ENCODE measurements around the gene DHRSX. TPM values are rescaled to one million over a fixed set of nuclear protein-coding genes. Genes with fewer than 3 reads are reported as not detected.
"Not testable (repeated sequence)": the region's sequence is repeated elsewhere in the genome, so short reads cannot be mapped to it uniquely, and the experiment has no call there.

DHRSX gene
- total and polyA plus RNA-seq, 2 experiments from 2014 or later, result 15.2 to 30.2 TPM

DNA sequence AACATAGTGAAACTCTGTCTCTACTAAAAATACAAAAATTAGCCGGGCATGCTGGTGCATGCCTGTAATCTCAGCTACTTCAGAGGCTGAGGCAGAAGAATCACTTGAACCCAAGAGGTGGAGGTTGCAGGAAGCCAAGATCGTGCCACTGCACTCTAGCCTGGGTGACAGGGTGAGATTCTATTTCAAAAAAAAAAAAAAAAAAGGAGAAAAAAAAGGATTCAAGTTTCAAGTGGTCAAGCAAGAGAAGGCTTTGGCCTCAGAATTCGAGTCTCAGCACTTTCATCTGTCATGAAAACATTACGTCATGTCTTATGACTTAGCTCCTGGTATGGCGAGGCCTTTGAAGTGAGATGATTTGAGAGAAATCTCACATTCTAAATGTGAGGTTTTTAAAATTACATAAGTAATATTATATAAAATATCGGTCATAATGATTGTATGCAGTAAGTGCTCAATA, 21.2 kb upstream of the DHRSX start:
- in situ Hi-C loops (cut with MboI), result no loop called here
- Histone ChIP-seq H3K36me3 (ENCODE audit: low read depth) (no peaks in the 10 kb centered on the region), H3K9me2 (ENCODE audit: insufficient read depth) (no peaks in the 10 kb centered on the region), H3K4me2 (ENCODE audit: unreplicated experiment) (no peak overlapping the region), H2AFZ (no peak overlapping the region), H4K20me1 (ENCODE audit: insufficient read depth) (no peaks in the 10 kb centered on the region), H3K4me3 (no peak overlapping the region), H3K27ac (no peak overlapping the region), H3K79me2 (ENCODE audit: insufficient read depth) (no peaks in the 10 kb centered on the region), H3K4me1 (ENCODE audit: insufficient read depth) (no peaks in the 10 kb centered on the region), H3K9me3 (ENCODE audit: low read depth) (no peaks in the 10 kb centered on the region), H3F3A (ENCODE audit: insufficient read depth) (no peaks in the 10 kb centered on the region), H3K9ac (no peak overlapping the region), H3K27me3 (replicated peaks; ENCODE audit: insufficient read depth) (0 out of 2 replicates have a peak, but pooled peaks cover 8% of the 10 kb centered on the region)
- 64 to 66% methylated on average over 6 of the region's 6 CpGs for WGBS, 2 experiments (ENCODE audit: low coverage in 1 of 2, low lambda C conversion rate in 2 of 2, missing lambda C conversion rate in 2 of 2)
- DNase-seq, result no peak
- TF ChIP-seq EZH2 (IDR thresholded peaks at IDR 0.05; ENCODE audit: insufficient read depth, poor library complexity, severe bottlenecking), result no peak
- no peak for TF ChIP-seq EZH2phosphoT487 (IDR thresholded peaks at IDR 0.05; ENCODE audit: insufficient read depth, low read depth)

DNA sequence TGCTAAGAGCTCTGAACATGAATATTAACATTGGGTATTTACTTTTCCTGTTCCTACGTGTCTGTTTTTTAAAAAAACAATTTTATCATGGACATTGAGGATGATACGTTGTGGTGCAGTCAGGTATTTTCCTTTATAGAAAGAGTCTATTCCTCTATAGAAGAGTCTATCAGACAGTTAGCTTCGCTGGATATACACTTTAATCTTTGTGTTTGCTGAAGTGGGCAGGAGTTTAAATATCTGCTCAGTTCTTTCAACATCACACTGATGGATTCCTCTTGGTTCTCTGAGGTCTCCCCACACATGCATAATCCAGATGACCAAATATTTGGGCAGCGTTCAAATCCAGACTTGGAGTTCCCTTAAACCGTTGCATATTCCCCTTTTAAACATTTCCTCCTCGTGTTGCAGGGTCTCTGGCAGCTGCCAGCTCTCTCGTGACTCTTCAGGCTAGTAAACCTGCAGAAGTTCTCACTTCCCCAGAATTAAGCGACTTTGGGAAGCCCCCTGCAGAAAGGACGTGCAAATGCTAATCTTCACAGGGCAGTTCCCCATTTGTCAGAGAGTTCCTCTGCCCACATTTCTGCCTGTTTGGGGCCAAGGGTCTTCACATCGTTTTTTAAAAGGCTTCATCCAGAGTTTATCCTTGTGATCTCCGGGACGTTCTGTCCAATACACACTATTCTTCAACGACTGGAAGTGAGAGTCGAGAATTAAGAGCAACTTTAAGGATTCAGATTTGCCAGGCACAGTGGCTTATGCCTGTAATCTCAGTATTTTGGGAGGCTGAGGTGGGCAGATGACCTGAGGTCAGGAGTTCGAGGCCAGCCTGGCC, 20.5 kb upstream of the DHRSX start:
- no peak for DNase-seq
- in situ Hi-C loops (cut with MboI), result no loop called here
- H3K79me2 ChIP-seq (ENCODE audit: insufficient read depth), result no peaks in the 10 kb centered on the region
- no peak overlapping the region for H2AFZ ChIP-seq
- H3K9ac ChIP-seq, result no peak overlapping the region
- no peaks in the 10 kb centered on the region for H3K9me2 ChIP-seq (ENCODE audit: insufficient read depth)
- H3K27me3 ChIP-seq (replicated peaks; ENCODE audit: insufficient read depth), result 0 out of 2 replicates have a peak, but pooled peaks cover 8% of the 10 kb centered on the region
- no peak overlapping the region for H3K4me3 ChIP-seq
- H4K20me1 ChIP-seq (ENCODE audit: insufficient read depth), result no peaks in the 10 kb centered on the region
- H3K4me1 ChIP-seq (ENCODE audit: insufficient read depth), result no peaks in the 10 kb centered on the region
- no peak overlapping the region for H3K4me2 ChIP-seq (ENCODE audit: unreplicated experiment)
- H3K27ac ChIP-seq, result no peak overlapping the region
- TF ChIP-seq EZH2 (IDR thresholded peaks at IDR 0.05; ENCODE audit: insufficient read depth, poor library complexity, severe bottlenecking) (no peak), EZH2phosphoT487 (IDR thresholded peaks at IDR 0.05; ENCODE audit: insufficient read depth, low read depth) (no peak)
- H3K36me3 ChIP-seq (ENCODE audit: low read depth), result no peaks in the 10 kb centered on the region
- no peaks in the 10 kb centered on the region for H3F3A ChIP-seq (ENCODE audit: insufficient read depth)
- WGBS, 2 experiments (ENCODE audit: low coverage in 1 of 2, low lambda C conversion rate in 2 of 2, missing lambda C conversion rate in 2 of 2), result 15 to 20% methylated on average over 15 of the region's 15 CpGs
- no peaks in the 10 kb centered on the region for H3K9me3 ChIP-seq (ENCODE audit: low read depth)

DNA sequence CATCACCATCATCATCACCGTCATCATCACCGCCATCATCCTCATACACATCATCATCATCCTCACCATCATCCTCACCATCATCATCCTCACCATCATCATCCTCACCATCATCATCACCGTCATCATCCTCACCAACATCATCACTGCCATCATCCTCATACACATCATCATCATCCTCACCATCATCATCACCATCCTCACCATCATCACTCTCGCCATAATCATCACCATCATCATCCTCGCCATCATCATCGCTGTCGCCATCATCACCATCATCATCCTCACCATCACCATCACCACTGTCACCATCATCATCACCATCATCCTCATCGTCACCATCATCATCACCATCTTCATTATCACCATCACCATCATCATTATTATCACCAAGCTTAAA, 19.8 kb upstream of the DHRSX start:
- in situ Hi-C loops (cut with MboI), result no loop called here
- no peaks in the 10 kb centered on the region for H3K4me1 ChIP-seq (ENCODE audit: insufficient read depth)
- no peak overlapping the region for H3K9ac ChIP-seq
- no peaks in the 10 kb centered on the region for H3F3A ChIP-seq (ENCODE audit: insufficient read depth)
- H3K4me2 ChIP-seq (ENCODE audit: unreplicated experiment), result no peak overlapping the region
- WGBS, 2 experiments (ENCODE audit: low coverage in 1 of 2, low lambda C conversion rate in 2 of 2, missing lambda C conversion rate in 2 of 2), result 87 to 91% methylated on average over 7 to 8 of the region's 8 CpGs
- no peaks in the 10 kb centered on the region for H4K20me1 ChIP-seq (ENCODE audit: insufficient read depth)
- H2AFZ ChIP-seq, result no peak overlapping the region
- H3K4me3 ChIP-seq, result no peak overlapping the region
- H3K9me2 ChIP-seq (ENCODE audit: insufficient read depth), result no peaks in the 10 kb centered on the region
- TF ChIP-seq EZH2phosphoT487 (IDR thresholded peaks at IDR 0.05; ENCODE audit: insufficient read depth, low read depth) (no peak), EZH2 (IDR thresholded peaks at IDR 0.05; ENCODE audit: insufficient read depth, poor library complexity, severe bottlenecking) (no peak)
- no peaks in the 10 kb centered on the region for H3K9me3 ChIP-seq (ENCODE audit: low read depth)
- H3K36me3 ChIP-seq (ENCODE audit: low read depth), result no peaks in the 10 kb centered on the region
- no peak overlapping the region for H3K27ac ChIP-seq
- H3K27me3 ChIP-seq (replicated peaks; ENCODE audit: insufficient read depth), result 0 out of 2 replicates have a peak, but pooled peaks cover 8% of the 10 kb centered on the region
- DNase-seq, result no peak
- no peaks in the 10 kb centered on the region for H3K79me2 ChIP-seq (ENCODE audit: insufficient read depth)

DNA sequence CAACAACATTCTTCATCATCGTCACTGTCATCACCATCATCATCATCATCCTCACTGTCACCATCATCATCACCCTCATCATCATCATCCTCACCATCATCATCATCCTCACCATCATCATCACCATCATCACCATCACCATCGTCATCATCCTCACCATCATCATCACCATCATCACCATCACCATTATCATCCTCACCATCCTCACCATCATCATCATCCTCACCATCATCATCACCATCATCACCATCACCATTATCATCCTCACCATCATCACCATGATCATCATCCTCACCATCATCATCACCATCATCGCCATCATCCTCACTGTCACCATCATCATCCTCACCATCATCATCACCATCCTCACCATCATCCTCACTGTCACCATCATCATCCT, 18.9 kb upstream of the DHRSX start:
- DNase-seq; H3K27me3 ChIP-seq (replicated peaks; ENCODE audit: insufficient read depth); H3K27ac ChIP-seq; H3K79me2 ChIP-seq (ENCODE audit: insufficient read depth); H3K9ac ChIP-seq; in situ Hi-C loops (cut with MboI); H3K9me2 ChIP-seq (ENCODE audit: insufficient read depth); H3K36me3 ChIP-seq (ENCODE audit: low read depth); H3K4me2 ChIP-seq (ENCODE audit: unreplicated experiment); H3K9me3 ChIP-seq (ENCODE audit: low read depth); H4K20me1 ChIP-seq (ENCODE audit: insufficient read depth); H2AFZ ChIP-seq; H3F3A ChIP-seq (ENCODE audit: insufficient read depth); H3K4me3 ChIP-seq; H3K4me1 ChIP-seq (ENCODE audit: insufficient read depth): not testable (repeated sequence)
- 30 to 31% methylated on average over 1 to 3 of the region's 3 CpGs for WGBS, 2 experiments (ENCODE audit: low coverage in 1 of 2, low lambda C conversion rate in 2 of 2, missing lambda C conversion rate in 2 of 2)

Measured in GM23248 (cell line).